ENCODE results near the gene NCS1. TPM values are rescaled to one million over a fixed set of nuclear protein-coding genes. Genes with fewer than 3 reads are reported as not detected.

The NCS1 gene
- total and polyA plus RNA-seq, 2 experiments from 2014 or later, result 4.7 to 33.0 TPM

DNA sequence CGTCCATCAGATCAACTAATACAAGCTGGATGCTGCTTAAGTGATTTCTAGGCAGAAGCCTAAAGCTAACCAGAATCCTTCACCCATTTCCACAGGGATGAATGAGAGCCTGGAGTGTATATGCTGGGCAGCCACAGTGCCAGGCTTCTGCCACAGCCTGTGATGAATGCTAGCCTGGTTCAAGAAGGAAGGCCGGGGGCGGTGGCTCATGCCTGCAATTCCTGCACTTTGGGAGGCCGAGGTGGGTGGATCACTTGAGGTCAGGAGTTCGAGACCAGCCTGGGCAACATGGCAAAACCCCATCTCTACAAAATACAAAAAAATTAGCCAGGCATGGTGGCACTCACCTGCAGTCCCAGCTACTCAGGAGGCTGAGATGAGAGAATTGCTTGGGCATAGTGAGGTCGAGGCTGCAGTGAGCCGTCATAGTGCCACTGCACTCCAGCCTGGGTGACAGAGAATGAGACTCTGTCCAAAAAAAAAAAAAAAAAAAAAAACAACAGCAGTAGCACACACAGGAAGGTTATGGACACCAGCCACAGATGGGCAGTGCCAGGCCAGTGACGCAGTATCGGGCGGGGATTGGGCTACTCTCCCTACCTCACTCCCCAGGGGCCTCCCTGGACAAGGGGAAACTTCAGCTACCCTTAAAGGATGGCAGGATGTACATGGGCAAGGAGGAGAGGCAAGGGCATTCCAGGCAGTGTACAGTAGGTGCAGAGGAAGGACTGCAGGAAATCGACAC lies 70.2 kb downstream of the NCS1 start:
- H3K79me2 ChIP-seq (ENCODE audit: insufficient read depth), result no peaks in the 10 kb centered on the region
- H3K4me2 ChIP-seq (ENCODE audit: unreplicated experiment), result no peak overlapping the region
- H3K9me3 ChIP-seq (ENCODE audit: low read depth), result no peaks in the 10 kb centered on the region
- H3K36me3 ChIP-seq (ENCODE audit: low read depth), result no peaks in the 10 kb centered on the region
- 69 to 70% methylated on average over 11 of the region's 11 CpGs for WGBS, 2 experiments (ENCODE audit: low coverage in 1 of 2, low lambda C conversion rate in 2 of 2, missing lambda C conversion rate in 2 of 2)
- in situ Hi-C loops (cut with MboI), result loop anchor here (25.0 kb wide), 1 partner anchor 355 kb away; no protein-coding TSS in a partner anchor
- no peaks in the 10 kb centered on the region for H4K20me1 ChIP-seq (ENCODE audit: insufficient read depth)
- TF ChIP-seq EZH2 (IDR thresholded peaks at IDR 0.05; ENCODE audit: insufficient read depth, poor library complexity, severe bottlenecking), result no peak
- TF ChIP-seq EZH2phosphoT487 (IDR thresholded peaks at IDR 0.05; ENCODE audit: insufficient read depth, low read depth), result no peak
- no peaks in the 10 kb centered on the region for H3K9me2 ChIP-seq (ENCODE audit: insufficient read depth)
- no peak overlapping the region for H3K27ac ChIP-seq
- peak overlapping the region; percentile 65 for H2AFZ ChIP-seq
- no peak overlapping the region for H3K4me3 ChIP-seq
- no peak for DNase-seq
- H3K27me3 ChIP-seq (replicated peaks; ENCODE audit: insufficient read depth), result no peaks in the 10 kb centered on the region
- H3K4me1 ChIP-seq (ENCODE audit: insufficient read depth), result no peaks in the 10 kb centered on the region
- no peak overlapping the region for H3K9ac ChIP-seq
- H3F3A ChIP-seq (ENCODE audit: insufficient read depth), result no peaks in the 10 kb centered on the region

- H3K4me1 ChIP-seq (ENCODE audit: insufficient read depth), result no peaks in the 10 kb centered on the region
- no peaks in the 10 kb centered on the region for H3K9me2 ChIP-seq (ENCODE audit: insufficient read depth)
- H2AFZ ChIP-seq, result peak overlapping the region; percentile 65
- no peaks in the 10 kb centered on the region for H3K79me2 ChIP-seq (ENCODE audit: insufficient read depth)
- in situ Hi-C loops (cut with MboI), result loop anchor here (25.0 kb wide), 1 partner anchor 356 kb away; no protein-coding TSS in a partner anchor
- no peaks in the 10 kb centered on the region for H3K27me3 ChIP-seq (replicated peaks; ENCODE audit: insufficient read depth)
- H3K9me3 ChIP-seq (ENCODE audit: low read depth), result no peaks in the 10 kb centered on the region
- no peaks in the 10 kb centered on the region for H3K36me3 ChIP-seq (ENCODE audit: low read depth)
- H3K27ac ChIP-seq, result no peak overlapping the region
- no peak overlapping the region for H3K9ac ChIP-seq
- H4K20me1 ChIP-seq (ENCODE audit: insufficient read depth), result no peaks in the 10 kb centered on the region
- peak; percentile 53 for DNase-seq
- 23 to 25% methylated on average over 34 of the region's 35 CpGs for WGBS, 2 experiments (ENCODE audit: low coverage in 1 of 2, low lambda C conversion rate in 2 of 2, missing lambda C conversion rate in 2 of 2)
- TF ChIP-seq EZH2phosphoT487 (IDR thresholded peaks at IDR 0.05; ENCODE audit: insufficient read depth, low read depth) (no peak), EZH2 (IDR thresholded peaks at IDR 0.05; ENCODE audit: insufficient read depth, poor library complexity, severe bottlenecking) (no peak)
- H3K4me3 ChIP-seq, result peak overlapping the region; percentile 34; the same call in 1 of the 2 replicates
- H3F3A ChIP-seq (ENCODE audit: insufficient read depth), result no peaks in the 10 kb centered on the region
- peak overlapping the region; percentile 67 for H3K4me2 ChIP-seq (ENCODE audit: unreplicated experiment)
Observed at GRCh38 chr9:130243015-130243881, 71.0 kb downstream of the NCS1 start.

GRCh38 chr9:130243882-130244170 lies 71.6 kb downstream of the NCS1 start:
- H3K4me1 ChIP-seq (ENCODE audit: insufficient read depth), result no peaks in the 10 kb centered on the region
- no peaks in the 10 kb centered on the region for H3F3A ChIP-seq (ENCODE audit: insufficient read depth)
- no peak overlapping the region for H3K27ac ChIP-seq
- DNase-seq, result no peak
- H4K20me1 ChIP-seq (ENCODE audit: insufficient read depth), result no peaks in the 10 kb centered on the region
- 60 to 61% methylated on average over 7 of the region's 7 CpGs for WGBS, 2 experiments (ENCODE audit: low coverage in 1 of 2, low lambda C conversion rate in 2 of 2, missing lambda C conversion rate in 2 of 2)
- no peaks in the 10 kb centered on the region for H3K27me3 ChIP-seq (replicated peaks; ENCODE audit: insufficient read depth)
- H2AFZ ChIP-seq, result no peak overlapping the region
- no peak overlapping the region for H3K4me3 ChIP-seq
- no peaks in the 10 kb centered on the region for H3K9me3 ChIP-seq (ENCODE audit: low read depth)
- no peak for TF ChIP-seq EZH2phosphoT487 (IDR thresholded peaks at IDR 0.05; ENCODE audit: insufficient read depth, low read depth)
- TF ChIP-seq EZH2 (IDR thresholded peaks at IDR 0.05; ENCODE audit: insufficient read depth, poor library complexity, severe bottlenecking), result no peak
- H3K79me2 ChIP-seq (ENCODE audit: insufficient read depth), result no peaks in the 10 kb centered on the region
- H3K36me3 ChIP-seq (ENCODE audit: low read depth), result no peaks in the 10 kb centered on the region
- H3K4me2 ChIP-seq (ENCODE audit: unreplicated experiment), result no peak overlapping the region
- H3K9ac ChIP-seq, result no peak overlapping the region
- in situ Hi-C loops (cut with MboI), result loop anchor here (25.0 kb wide), 1 partner anchor 357 kb away; no protein-coding TSS in a partner anchor
- no peaks in the 10 kb centered on the region for H3K9me2 ChIP-seq (ENCODE audit: insufficient read depth)

DNA sequence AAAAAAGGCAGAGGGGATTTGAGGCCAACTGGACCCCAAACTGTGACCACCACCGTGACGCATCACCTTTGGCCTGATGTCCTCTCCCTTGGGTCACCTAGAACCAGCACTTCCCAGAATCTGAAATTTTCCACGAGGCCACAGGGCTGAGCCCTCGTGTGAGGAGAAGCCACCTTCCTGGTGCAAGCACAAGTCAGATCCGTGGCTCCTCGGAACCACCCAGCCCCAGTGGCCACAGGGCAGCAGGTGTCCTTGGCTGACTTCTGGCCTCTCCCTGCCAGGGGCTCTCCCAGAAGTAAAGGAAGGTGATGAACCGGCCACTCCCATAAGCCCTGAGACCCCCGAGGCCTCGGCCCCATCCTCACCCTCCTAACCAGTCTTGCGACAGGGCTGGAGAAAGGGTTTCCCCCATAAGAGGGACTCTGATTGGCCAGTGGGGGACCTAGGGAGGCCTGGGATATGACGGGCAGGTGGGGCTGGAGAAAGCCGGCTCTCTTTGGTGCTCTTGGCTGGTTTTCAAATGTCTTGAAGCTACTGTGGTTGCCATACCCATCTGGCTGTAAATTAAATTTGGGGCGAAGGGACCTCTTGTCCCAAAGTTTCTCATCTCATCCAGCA lies 72.5 kb downstream of the NCS1 start:
- Histone ChIP-seq H3K4me2 (ENCODE audit: unreplicated experiment) (no peak overlapping the region), H3F3A (ENCODE audit: insufficient read depth) (no peaks in the 10 kb centered on the region), H4K20me1 (ENCODE audit: insufficient read depth) (no peaks in the 10 kb centered on the region), H3K27ac (no peak overlapping the region), H3K79me2 (ENCODE audit: insufficient read depth) (no peaks in the 10 kb centered on the region), H2AFZ (no peak overlapping the region), H3K9me2 (ENCODE audit: insufficient read depth) (no peaks in the 10 kb centered on the region), H3K9ac (no peak overlapping the region), H3K27me3 (replicated peaks; ENCODE audit: insufficient read depth) (peaks cover 1% of the 10 kb centered on the region; the same call in 1 of the 2 replicates), H3K9me3 (ENCODE audit: low read depth) (no peaks in the 10 kb centered on the region), H3K4me3 (no peak overlapping the region), H3K36me3 (ENCODE audit: low read depth) (no peaks in the 10 kb centered on the region), H3K4me1 (ENCODE audit: insufficient read depth) (no peaks in the 10 kb centered on the region)
- WGBS, 2 experiments (ENCODE audit: low coverage in 1 of 2, low lambda C conversion rate in 2 of 2, missing lambda C conversion rate in 2 of 2), result 83 to 89% methylated on average over 13 of the region's 13 CpGs
- in situ Hi-C loops (cut with MboI), result loop anchor here (5.0 to 25.0 kb wide), 2 partner anchors 132 to 357 kb away; no protein-coding TSS in a partner anchor
- TF ChIP-seq EZH2phosphoT487 (IDR thresholded peaks at IDR 0.05; ENCODE audit: insufficient read depth, low read depth) (no peak), EZH2 (IDR thresholded peaks at IDR 0.05; ENCODE audit: insufficient read depth, poor library complexity, severe bottlenecking) (no peak)
- DNase-seq, result no peak
